ENCODE results near the gene CST1. TPM values are rescaled to one million over a fixed set of nuclear protein-coding genes. Genes with fewer than 3 reads are reported as not detected.
"Not testable (repeated sequence)": the region's sequence is repeated elsewhere in the genome, so short reads cannot be mapped to it uniquely, and the experiment has no call there.

CST1 gene
- total RNA-seq, 1 donor from 2014 or later = 1.6 TPM

DNA sequence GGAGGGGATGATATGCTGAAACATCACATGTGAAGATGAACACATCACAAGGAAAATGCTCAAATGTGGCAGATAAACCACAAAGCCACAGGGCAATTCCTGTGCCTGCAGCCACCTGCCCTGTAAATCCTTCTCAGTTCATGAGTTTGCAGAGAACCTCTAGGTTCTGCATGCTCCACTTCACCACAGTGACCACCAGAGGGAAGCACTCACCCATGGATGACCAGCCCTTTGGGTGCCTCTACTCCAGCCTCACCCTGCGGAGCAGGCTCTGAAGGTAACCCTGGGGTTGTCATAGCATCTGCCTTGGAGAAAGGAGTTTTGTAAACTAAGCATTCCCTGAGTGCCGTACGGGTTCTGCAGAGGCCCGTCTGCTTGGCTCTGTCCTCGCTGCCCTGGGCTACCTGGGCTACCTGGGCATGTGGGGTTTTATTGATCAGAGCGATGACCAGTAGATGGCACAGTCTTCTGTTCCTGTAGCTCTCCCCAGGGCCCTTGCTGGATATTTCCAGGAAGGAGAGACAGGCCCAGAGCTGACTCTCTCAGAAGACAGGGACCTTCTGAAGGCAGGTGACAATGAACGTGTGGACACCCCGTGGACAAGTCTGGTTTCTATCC, 31.7 kb upstream of the CST1 start:
- TF ChIP-seq, protein P1, sequence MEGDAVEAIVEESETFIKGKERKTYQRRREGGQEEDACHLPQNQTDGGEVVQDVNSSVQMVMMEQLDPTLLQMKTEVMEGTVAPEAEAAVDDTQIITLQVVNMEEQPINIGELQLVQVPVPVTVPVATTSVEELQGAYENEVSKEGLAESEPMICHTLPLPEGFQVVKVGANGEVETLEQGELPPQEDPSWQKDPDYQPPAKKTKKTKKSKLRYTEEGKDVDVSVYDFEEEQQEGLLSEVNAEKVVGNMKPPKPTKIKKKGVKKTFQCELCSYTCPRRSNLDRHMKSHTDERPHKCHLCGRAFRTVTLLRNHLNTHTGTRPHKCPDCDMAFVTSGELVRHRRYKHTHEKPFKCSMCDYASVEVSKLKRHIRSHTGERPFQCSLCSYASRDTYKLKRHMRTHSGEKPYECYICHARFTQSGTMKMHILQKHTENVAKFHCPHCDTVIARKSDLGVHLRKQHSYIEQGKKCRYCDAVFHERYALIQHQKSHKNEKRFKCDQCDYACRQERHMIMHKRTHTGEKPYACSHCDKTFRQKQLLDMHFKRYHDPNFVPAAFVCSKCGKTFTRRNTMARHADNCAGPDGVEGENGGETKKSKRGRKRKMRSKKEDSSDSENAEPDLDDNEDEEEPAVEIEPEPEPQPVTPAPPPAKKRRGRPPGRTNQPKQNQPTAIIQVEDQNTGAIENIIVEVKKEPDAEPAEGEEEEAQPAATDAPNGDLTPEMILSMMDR (IDR thresholded peaks at IDR 0.05; ENCODE audit: unreplicated experiment) = peak; percentile 62
- H3K27ac Mint-ChIP-seq = no peak overlapping the region
- H3K9me3 Mint-ChIP-seq (ENCODE audit: low read depth) = peaks cover 2% of the 10 kb centered on the region
- no peaks in the 10 kb centered on the region for H3K27me3 Mint-ChIP-seq
- no peak overlapping the region for H3K4me3 Mint-ChIP-seq (ENCODE audit: low read depth)
- no peak for DNase-seq (ENCODE audit: low spot score, unreplicated experiment)
- peaks cover 2% of the 10 kb centered on the region for H3K4me1 Mint-ChIP-seq (ENCODE audit: low read depth)
- no peaks in the 10 kb centered on the region for H3K36me3 Mint-ChIP-seq (ENCODE audit: insufficient read depth)

DNA sequence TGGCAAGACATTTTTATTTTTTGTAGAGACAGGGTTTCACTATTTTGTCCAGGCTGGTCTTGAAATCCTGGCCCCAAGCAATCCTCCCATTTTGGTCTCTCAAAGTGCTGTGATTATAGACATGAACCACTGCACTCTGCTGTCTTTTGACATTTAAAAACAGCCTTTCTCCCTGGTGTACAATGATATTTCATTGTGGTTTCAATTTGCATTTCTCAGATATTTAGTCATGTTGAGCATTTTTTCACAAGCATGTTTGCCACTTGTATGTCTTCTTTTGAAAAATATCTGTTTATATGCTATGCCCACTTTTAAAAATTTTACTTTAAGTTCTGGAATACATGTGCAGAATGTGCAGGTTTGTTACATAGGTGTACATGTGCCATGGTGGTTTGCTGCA, 27.9 kb upstream of the CST1 start:
- DNase-seq (ENCODE audit: low spot score, unreplicated experiment); H3K27ac Mint-ChIP-seq; H3K9me3 Mint-ChIP-seq (ENCODE audit: low read depth); H3K4me1 Mint-ChIP-seq (ENCODE audit: low read depth); H3K4me3 Mint-ChIP-seq (ENCODE audit: low read depth); H3K36me3 Mint-ChIP-seq (ENCODE audit: insufficient read depth): not testable (repeated sequence)
- H3K27me3 Mint-ChIP-seq = peaks cover 11% of the 10 kb centered on the region

DNA sequence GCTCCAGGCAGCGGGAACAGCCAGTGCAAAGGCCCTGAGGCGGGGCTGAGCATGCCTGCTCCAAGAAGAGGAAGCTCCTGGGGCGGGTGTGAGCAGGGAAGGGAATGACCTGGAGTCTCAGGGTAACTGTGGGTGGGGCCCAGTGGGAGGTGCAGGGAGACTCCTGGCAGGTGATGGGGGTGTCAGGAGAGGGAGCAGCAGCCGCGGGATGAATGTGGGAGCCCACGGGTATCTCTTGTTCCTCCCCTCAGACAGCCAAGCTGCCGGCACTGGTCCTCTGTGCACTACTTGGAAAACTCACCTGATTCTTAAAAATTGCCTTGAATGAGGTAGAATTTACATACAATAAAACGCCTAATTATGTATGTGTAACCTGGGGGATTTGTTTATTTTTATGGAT, 26.6 kb upstream of the CST1 start:
- H3K36me3 Mint-ChIP-seq (ENCODE audit: insufficient read depth); H3K9me3 Mint-ChIP-seq (ENCODE audit: low read depth); H3K27ac Mint-ChIP-seq; H3K4me3 Mint-ChIP-seq (ENCODE audit: low read depth); DNase-seq (ENCODE audit: low spot score, unreplicated experiment); H3K4me1 Mint-ChIP-seq (ENCODE audit: low read depth): not testable (repeated sequence)
- peaks cover 18% of the 10 kb centered on the region for H3K27me3 Mint-ChIP-seq

DNA sequence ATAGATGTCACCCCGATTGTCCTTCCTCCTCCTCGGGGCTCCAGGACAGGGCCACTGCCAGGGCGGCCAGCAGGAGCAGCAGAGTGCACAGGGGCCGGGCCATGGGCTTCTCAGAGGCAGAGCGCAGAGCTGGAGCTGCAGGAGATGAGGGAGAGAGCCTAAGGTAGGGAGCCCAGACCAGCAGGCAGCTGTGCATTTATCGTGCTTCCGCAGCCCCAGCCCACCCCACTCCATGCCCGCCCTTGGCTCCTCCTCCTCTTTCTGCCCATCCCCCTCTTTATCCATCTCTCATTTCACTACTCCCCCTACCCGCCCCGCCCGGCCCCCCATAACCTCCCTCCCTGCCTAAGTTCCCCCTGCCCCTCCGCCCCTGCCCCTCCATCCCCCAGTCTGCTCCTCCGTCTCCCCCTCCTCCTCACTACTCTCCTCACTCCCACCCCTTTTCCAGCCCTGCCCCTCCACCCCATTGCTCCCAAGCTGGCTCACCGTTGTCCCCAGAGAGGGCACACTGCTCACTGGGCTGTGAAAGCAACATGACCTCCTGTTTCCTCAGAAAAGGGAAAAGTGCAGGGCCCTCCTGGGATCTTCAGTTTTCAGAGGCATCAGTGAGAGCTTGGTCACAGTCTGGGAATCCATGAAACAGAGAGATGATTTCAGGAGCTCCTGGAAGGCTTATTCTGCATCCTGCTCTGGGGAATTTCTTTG, 25.5 kb upstream of the CST1 start:
- Mint-ChIP-seq H3K4me3 (ENCODE audit: low read depth) (no peak overlapping the region), H3K27ac (no peak overlapping the region), H3K9me3 (ENCODE audit: low read depth) (no peaks in the 10 kb centered on the region), H3K36me3 (ENCODE audit: insufficient read depth) (no peaks in the 10 kb centered on the region), H3K27me3 (peaks cover 23% of the 10 kb centered on the region), H3K4me1 (ENCODE audit: low read depth) (peaks cover 2% of the 10 kb centered on the region)
- DNase-seq (ENCODE audit: low spot score, unreplicated experiment) = no peak
- TF ChIP-seq, protein P1 (IDR thresholded peaks at IDR 0.05; ENCODE audit: unreplicated experiment) = peak; percentile 27

DNA sequence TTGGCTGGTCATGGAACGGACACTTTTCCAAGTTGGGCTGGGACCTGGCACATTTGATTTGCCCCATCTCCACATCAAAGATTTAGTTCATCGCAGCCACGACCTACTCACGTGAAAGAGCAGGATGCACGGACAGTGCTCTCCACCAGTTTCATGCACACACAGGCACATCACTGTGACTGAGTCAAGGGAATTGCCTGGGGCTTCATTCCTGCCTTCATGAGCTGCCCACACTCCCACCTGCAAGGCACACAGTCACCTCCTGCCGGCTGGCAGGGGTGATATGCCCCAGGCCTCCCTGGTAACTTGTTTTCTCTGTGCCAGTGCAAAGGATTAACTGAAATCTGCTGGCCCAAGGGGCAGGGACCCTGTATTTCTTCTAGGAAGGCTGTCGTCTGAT, 23.3 kb upstream of the CST1 start:
- H3K4me3 Mint-ChIP-seq (ENCODE audit: low read depth) = no peak overlapping the region
- H3K9me3 Mint-ChIP-seq (ENCODE audit: low read depth) = no peaks in the 10 kb centered on the region
- H3K27me3 Mint-ChIP-seq = peaks cover 32% of the 10 kb centered on the region
- TF ChIP-seq, protein P1 (IDR thresholded peaks at IDR 0.05; ENCODE audit: unreplicated experiment) = no peak
- no peak overlapping the region for H3K27ac Mint-ChIP-seq
- peaks cover under 1% of the 10 kb centered on the region for H3K4me1 Mint-ChIP-seq (ENCODE audit: low read depth)
- H3K36me3 Mint-ChIP-seq (ENCODE audit: insufficient read depth) = no peaks in the 10 kb centered on the region
- DNase-seq (ENCODE audit: low spot score, unreplicated experiment) = no peak

DNA sequence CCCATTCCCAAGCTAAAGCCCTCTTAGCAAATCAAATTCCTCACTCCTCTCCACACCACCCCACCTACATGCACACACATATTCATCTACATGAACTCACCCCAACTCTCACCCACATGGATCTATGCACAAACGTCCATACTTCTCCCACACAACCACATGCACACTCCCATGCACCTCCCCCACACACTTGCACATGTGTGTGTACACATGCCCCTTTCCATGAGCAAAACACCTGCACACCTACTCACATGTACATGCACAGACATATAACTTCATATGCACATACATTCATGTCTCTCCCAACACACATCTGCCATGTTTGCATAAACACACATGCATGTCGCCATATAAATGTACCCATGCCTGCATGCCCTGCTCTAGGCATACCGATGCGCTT, 22.8 kb upstream of the CST1 start:
- H3K4me1 Mint-ChIP-seq (ENCODE audit: low read depth) = no peaks in the 10 kb centered on the region
- H3K4me3 Mint-ChIP-seq (ENCODE audit: low read depth) = no peak overlapping the region
- no peak for DNase-seq (ENCODE audit: low spot score, unreplicated experiment)
- peaks cover 32% of the 10 kb centered on the region for H3K27me3 Mint-ChIP-seq
- H3K36me3 Mint-ChIP-seq (ENCODE audit: insufficient read depth) = no peaks in the 10 kb centered on the region
- no peaks in the 10 kb centered on the region for H3K9me3 Mint-ChIP-seq (ENCODE audit: low read depth)
- TF ChIP-seq, protein P1 (IDR thresholded peaks at IDR 0.05; ENCODE audit: unreplicated experiment) = no peak
- no peak overlapping the region for H3K27ac Mint-ChIP-seq

Measured in progenitor cell of endocrine pancreas (in vitro differentiated cells).